Measurements from ENCODE around the gene ZNF467.

Gene ZNF467

DNA sequence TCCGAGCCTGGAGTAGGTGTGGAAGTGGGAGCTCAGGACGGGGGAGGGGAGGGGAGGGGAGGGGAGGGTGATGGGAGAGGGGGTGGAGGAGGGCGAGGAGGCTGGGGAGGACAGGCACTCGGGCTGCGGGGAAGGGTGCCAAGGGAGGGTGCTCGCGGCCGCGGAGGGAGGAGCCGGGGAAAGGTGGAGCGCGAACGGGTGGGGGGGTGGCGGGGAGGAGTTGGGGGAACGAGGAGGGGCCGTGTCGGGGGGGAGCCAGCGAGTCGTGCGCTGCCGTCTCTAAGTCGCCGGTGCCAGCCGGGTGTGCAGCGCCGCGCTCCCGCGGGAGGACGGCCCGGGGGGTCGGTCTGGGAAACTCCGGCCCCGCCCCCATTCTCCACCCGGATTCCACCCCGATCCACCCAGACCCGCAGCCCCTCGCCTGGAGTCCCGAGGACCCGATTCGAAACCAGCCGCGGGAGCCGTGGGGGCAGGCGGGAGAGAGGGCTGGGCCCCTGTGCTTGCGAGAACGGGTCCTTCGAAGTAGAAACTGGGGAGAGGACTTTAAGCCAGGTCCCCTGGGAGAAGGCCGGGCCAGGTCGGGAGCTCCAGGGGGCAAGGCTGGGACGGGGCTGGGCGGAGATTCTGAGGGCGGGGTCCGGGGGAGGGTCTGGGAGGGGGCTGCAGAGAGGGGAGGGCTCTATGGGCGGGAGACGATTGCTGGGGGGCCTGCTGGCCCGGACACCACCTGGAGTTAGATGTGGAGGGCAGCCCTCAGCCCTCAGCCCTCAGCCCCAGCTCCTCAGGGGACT, at the start of gene ZNF467:
ZNF467 (minus strand) TSS at position 143 of the 791 bp plus-strand sequence. CDS start 2,556 bp downstream, outside the sequence.
- H3K4me3 ChIP-seq (ENCODE audit: low read length): peak within 1 kb of the TSS; percentile 50
- no peaks in the 10 kb centered on the region for H3K27me3 ChIP-seq (ENCODE audit: insufficient read depth, low read length)
- H2AFZ ChIP-seq (ENCODE audit: low read depth, low read length): no peak within 1 kb of the TSS
- H3K36me3 ChIP-seq (ENCODE audit: insufficient read depth, low read length): peaks cover 4% of the 10 kb centered on the region
- H3K4me1 ChIP-seq (ENCODE audit: insufficient read depth, low read length): peaks cover 42% of the 10 kb centered on the region
- no peaks in the 10 kb centered on the region for H3K9me3 ChIP-seq (ENCODE audit: low read length)

- Histone ChIP-seq H3K4me3 (ENCODE audit: low read length) (no peak overlapping the region), H3K36me3 (ENCODE audit: insufficient read depth, low read length) (no peaks in the 10 kb centered on the region), H3K27me3 (ENCODE audit: insufficient read depth, low read length) (peaks cover 9% of the 10 kb centered on the region), H2AFZ (ENCODE audit: low read depth, low read length) (no peak overlapping the region), H3K4me1 (ENCODE audit: insufficient read depth, low read length) (peaks cover 2% of the 10 kb centered on the region), H3K9me3 (ENCODE audit: low read length) (peaks cover 2% of the 10 kb centered on the region)
These were observed 49.1 kb upstream of the ZNF467 start for GRCh38 chr7:149822353-149822943.

DNA sequence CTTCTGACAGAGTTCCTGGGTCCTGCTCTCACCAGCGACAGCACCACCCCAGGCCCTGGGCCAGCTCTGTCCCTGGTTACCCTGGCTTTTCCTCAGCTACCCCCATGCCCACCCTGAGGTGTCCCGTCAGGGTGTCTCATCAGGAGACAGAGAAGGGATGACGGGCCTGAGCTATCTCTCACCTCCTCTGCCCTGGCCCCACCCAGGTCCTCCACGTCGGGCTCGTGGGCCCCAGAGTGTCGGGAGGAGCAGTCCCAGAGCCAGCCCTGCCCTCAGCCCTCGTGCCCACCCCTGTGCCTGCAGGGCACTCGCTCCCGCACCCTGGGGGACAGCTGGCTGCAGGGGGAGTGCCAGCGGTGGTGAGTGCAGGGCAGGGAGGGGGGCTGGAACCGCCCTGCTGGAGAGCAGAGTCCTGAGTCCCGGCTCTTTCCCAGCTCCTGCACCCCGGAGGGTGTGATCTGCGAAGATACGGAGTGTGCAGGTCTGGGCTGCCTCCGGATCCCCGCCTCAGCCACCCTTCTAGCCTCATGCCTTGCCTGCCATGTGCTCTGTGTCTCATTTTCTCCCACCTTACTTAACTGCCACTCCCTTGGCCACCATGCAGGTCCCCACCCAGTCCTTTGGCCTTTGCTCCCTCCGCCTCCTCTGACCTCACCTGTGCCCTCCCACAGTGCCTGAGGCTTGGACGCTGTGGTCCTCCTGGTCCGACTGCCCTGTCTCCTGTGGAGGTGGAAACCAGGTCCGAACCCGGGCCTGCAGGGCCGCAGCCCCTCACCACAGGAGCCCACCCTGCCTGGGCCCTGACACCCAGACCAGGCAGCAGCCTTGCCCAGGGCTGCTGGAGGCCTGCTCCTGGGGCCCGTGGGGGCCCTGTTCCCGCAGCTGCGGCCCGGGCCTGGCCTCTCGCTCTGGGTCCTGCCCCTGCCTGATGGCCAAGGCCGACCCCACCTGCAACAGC, 48.1 kb upstream of the ZNF467 start:
- Histone ChIP-seq H3K9me3 (ENCODE audit: low read length) (peaks cover 2% of the 10 kb centered on the region), H3K4me1 (ENCODE audit: insufficient read depth, low read length) (peaks cover 2% of the 10 kb centered on the region), H3K4me3 (ENCODE audit: low read length) (no peak overlapping the region), H2AFZ (ENCODE audit: low read depth, low read length) (no peak overlapping the region), H3K27me3 (ENCODE audit: insufficient read depth, low read length) (peaks cover 12% of the 10 kb centered on the region), H3K36me3 (ENCODE audit: insufficient read depth, low read length) (no peaks in the 10 kb centered on the region)

GRCh38 chr7:149820622-149821190, 47.3 kb upstream of the ZNF467 start:
- Histone ChIP-seq H3K4me1 (ENCODE audit: insufficient read depth, low read length) (peaks cover 2% of the 10 kb centered on the region), H3K4me3 (ENCODE audit: low read length) (no peak overlapping the region), H3K36me3 (ENCODE audit: insufficient read depth, low read length) (no peaks in the 10 kb centered on the region), H3K27me3 (ENCODE audit: insufficient read depth, low read length) (peaks cover 12% of the 10 kb centered on the region), H3K9me3 (ENCODE audit: low read length) (peaks cover 2% of the 10 kb centered on the region), H2AFZ (ENCODE audit: low read depth, low read length) (no peak overlapping the region)

DNA sequence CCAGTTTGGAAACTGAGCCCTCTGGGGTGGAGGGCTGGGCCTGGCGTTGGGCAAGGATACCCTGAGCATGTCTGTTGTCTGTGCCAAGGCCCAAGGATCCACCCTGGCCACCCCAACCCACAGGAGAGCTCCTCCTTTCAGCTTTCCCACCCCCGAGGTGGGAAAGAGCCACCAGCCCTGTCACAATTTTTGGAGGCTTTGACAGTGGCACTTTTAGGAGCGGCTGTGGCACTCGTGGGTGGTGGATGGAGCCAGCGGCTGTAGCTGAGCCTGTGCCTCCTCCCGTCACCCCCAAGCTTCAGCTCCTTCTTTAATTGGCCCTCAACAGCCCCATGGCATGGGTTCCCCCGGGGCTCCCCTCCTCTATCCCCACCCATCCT, 46.6 kb upstream of the ZNF467 start:
- H3K4me1 ChIP-seq (ENCODE audit: insufficient read depth, low read length): peaks cover 2% of the 10 kb centered on the region
- no peak overlapping the region for H3K4me3 ChIP-seq (ENCODE audit: low read length)
- no peak overlapping the region for H2AFZ ChIP-seq (ENCODE audit: low read depth, low read length)
- H3K36me3 ChIP-seq (ENCODE audit: insufficient read depth, low read length): no peaks in the 10 kb centered on the region
- peaks cover 12% of the 10 kb centered on the region for H3K27me3 ChIP-seq (ENCODE audit: insufficient read depth, low read length)
- peaks cover 2% of the 10 kb centered on the region for H3K9me3 ChIP-seq (ENCODE audit: low read length)

DNA sequence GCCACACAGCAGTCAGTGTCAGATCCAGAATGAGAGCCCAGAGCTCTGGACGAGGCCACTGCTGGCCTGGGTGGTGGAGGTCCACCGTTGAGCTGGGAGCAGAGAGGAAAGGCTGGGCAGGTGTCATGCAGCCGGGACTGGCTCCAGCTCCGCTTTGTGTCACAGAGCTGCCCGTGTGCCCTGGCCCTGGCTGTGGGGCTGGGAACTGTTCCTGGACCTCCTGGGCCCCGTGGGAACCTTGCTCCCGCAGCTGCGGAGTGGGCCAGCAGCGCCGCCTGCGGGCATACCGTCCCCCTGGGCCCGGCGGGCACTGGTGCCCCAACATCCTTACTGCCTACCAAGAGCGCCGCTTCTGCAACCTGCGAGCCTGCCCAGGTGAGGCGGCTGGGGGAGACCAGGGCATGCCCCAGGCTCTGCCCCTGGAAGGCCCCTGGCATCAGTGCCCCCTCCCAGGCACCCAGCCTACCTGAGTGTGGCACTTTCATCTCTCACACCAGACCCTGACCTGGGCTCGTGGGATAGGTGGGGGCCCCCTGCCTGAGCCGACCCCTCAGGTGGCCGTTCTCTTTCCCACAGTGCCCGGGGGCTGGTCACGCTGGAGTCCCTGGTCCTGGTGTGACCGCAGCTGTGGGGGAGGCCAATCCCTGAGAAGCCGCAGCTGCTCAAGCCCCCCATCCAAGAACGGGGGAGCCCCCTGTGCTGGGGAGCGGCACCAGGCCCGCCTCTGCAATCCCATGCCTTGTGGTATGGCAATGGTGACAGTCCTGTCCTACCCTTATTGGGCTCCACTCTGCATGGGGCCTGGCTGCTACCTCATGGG, 46.0 kb upstream of the ZNF467 start:
- H3K27me3 ChIP-seq (ENCODE audit: insufficient read depth, low read length): peaks cover 12% of the 10 kb centered on the region

DNA sequence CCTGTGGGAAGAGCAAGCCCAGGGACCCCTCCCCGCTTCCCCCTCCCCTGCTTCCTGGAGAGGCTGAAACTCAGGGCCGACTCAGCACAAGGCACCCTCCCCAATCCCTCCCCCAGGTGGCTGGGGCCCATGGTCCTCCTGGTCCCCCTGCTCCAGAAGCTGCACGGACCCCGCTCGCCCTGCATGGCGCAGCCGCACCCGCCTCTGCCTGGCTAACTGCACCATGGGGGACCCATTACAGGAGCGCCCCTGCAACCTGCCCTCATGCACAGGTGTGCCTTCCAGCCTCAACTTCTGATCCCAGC, 45.1 kb upstream of the ZNF467 start:
- H3K36me3 ChIP-seq (ENCODE audit: insufficient read depth, low read length): no peaks in the 10 kb centered on the region
- H3K4me3 ChIP-seq (ENCODE audit: low read length): no peak overlapping the region
- peaks cover 12% of the 10 kb centered on the region for H3K27me3 ChIP-seq (ENCODE audit: insufficient read depth, low read length)
- H2AFZ ChIP-seq (ENCODE audit: low read depth, low read length): no peak overlapping the region
- no peaks in the 10 kb centered on the region for H3K9me3 ChIP-seq (ENCODE audit: low read length)
- peaks cover 2% of the 10 kb centered on the region for H3K4me1 ChIP-seq (ENCODE audit: insufficient read depth, low read length)

More for the DNA sequence above, 46.0 kb upstream of the ZNF467 start:
- H3K9me3 ChIP-seq (ENCODE audit: low read length): peaks cover 2% of the 10 kb centered on the region
- no peak overlapping the region for H2AFZ ChIP-seq (ENCODE audit: low read depth, low read length)
- H3K4me3 ChIP-seq (ENCODE audit: low read length): no peak overlapping the region
- peaks cover 2% of the 10 kb centered on the region for H3K4me1 ChIP-seq (ENCODE audit: insufficient read depth, low read length)
- H3K36me3 ChIP-seq (ENCODE audit: insufficient read depth, low read length): no peaks in the 10 kb centered on the region

DNA sequence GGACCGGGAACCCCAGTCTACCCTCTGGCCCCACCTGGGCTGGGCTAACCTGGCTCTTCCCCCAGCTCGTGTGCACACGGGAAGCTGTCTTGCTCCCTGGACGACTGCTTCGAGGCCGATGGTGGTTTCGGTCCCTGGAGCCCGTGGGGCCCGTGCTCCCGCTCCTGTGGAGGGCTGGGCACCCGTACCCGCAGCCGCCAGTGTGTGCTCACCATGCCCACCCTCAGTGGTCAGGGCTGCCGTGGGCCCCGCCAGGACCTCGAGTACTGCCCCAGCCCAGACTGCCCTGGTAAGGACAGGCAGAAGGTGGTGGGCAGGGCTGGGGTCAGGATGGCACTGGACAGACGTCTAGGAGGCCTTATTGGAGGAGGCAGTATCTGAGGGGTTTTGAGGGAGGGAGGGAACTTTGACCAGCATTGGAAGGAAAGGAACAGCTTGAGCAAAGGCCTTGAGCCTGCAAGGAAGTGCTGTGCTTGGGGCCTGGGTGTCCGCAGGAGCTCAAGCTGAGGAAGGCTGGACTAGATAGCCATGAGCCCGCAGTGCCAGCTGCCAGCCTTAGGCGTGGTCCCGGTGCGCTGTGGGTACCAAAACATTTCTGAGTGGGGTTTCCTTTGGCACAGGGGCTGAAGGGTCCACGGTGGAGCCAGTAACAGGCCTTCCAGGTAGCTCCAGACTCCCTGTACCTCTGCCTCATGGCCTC, 44.6 kb upstream of the ZNF467 start:
- Histone ChIP-seq H3K4me3 (ENCODE audit: low read length) (no peak overlapping the region), H2AFZ (ENCODE audit: low read depth, low read length) (no peak overlapping the region), H3K9me3 (ENCODE audit: low read length) (no peaks in the 10 kb centered on the region), H3K36me3 (ENCODE audit: insufficient read depth, low read length) (no peaks in the 10 kb centered on the region), H3K4me1 (ENCODE audit: insufficient read depth, low read length) (peaks cover 2% of the 10 kb centered on the region), H3K27me3 (ENCODE audit: insufficient read depth, low read length) (peaks cover 12% of the 10 kb centered on the region)

DNA sequence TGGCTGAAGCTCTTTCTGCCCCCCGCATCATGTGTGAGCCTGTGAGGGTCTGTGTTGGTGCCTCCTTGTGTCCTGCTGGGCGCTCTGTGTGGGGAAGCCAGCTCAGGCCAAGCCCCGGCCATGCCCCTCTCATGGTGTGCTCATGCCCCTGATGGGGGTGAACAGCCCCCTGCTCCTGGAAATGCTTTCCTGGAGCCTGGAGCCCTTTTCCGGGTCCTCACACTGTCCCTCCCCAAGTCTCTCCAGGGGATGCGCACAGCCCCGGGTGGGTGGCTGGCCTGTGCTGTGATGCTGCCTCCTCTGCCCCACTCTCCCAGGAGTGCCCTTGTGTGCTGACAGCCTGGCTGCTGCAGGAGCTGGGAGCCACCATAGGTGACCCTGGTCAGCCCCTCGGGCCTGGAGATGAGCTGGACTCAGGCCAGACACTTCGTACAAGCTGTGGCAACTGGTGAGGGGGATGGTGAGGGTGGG, 43.9 kb upstream of the ZNF467 start:
- Histone ChIP-seq H3K9me3 (ENCODE audit: low read length) (no peaks in the 10 kb centered on the region), H3K36me3 (ENCODE audit: insufficient read depth, low read length) (no peaks in the 10 kb centered on the region), H3K27me3 (ENCODE audit: insufficient read depth, low read length) (peaks cover 12% of the 10 kb centered on the region), H2AFZ (ENCODE audit: low read depth, low read length) (no peak overlapping the region), H3K4me3 (ENCODE audit: low read length) (no peak overlapping the region), H3K4me1 (ENCODE audit: insufficient read depth, low read length) (peaks cover 2% of the 10 kb centered on the region)

- Histone ChIP-seq H3K27me3 (ENCODE audit: insufficient read depth, low read length) (peaks cover 12% of the 10 kb centered on the region), H3K4me1 (ENCODE audit: insufficient read depth, low read length) (no peaks in the 10 kb centered on the region), H3K9me3 (ENCODE audit: low read length) (no peaks in the 10 kb centered on the region), H3K36me3 (ENCODE audit: insufficient read depth, low read length) (no peaks in the 10 kb centered on the region), H2AFZ (ENCODE audit: low read depth, low read length) (no peak overlapping the region), H3K4me3 (ENCODE audit: low read length) (no peak overlapping the region)
These were observed 43.4 kb upstream of the ZNF467 start for GRCh38 chr7:149816794-149817193.

GRCh38 chr7:149816267-149816751, 42.9 kb upstream of the ZNF467 start:
- Histone ChIP-seq H3K4me1 (ENCODE audit: insufficient read depth, low read length) (no peaks in the 10 kb centered on the region), H3K9me3 (ENCODE audit: low read length) (no peaks in the 10 kb centered on the region), H3K27me3 (ENCODE audit: insufficient read depth, low read length) (peaks cover 12% of the 10 kb centered on the region), H3K4me3 (ENCODE audit: low read length) (no peak overlapping the region), H3K36me3 (ENCODE audit: insufficient read depth, low read length) (no peaks in the 10 kb centered on the region), H2AFZ (ENCODE audit: low read depth, low read length) (no peak overlapping the region)

Measured in neuron (in vitro differentiated cells).